Spleen (tissue), 7 donors: Measurements from ENCODE around the gene CUX1.

Experiments
- CTCF ChIP-seq, 11 experiments: fragments of 200-600 bp in 7 of 11; fragments of 450-650 bp in 4 of 11; sonication (generic) in 4 of 11; IDR thresholded peaks in 8 of 11; conservative IDR thresholded peaks in 3 of 11; 1 replicate in 7 of 11; 2 replicates in 4 of 11; pipeline versions ENCODE4 v1.4.0 to v1.8.0; 2016 to 2021; ENCODE audit warnings: antibody characterized with exemption in 11 of 11, inconsistent platforms in 4 of 11, mild to moderate bottlenecking in 1 of 11
- POLR2A ChIP-seq, 3 donors: fragments of 450-650 bp; IDR thresholded peaks; one replicate each; pipeline ENCODE4 v1.5.1; 2017; ENCODE audit warnings: antibody characterized with exemption in 3 of 3, mild to moderate bottlenecking in 1 of 3
- POLR2AphosphoS5 ChIP-seq, 3 donors: sonication (generic); formaldehyde crosslinking; IDR thresholded peaks; one replicate each; pipeline ENCODE4 v1.5.1; 2017; ENCODE audit warnings: antibody characterized with exemption in 3 of 3
- donor health status: DM: no; HTN: no; CAD: no; lungs with moderate emphysema.
- donor health status: DM: no; HTN: no; CAD: no.
- donor health status: DM: no; HTN: no; CAD: no.

- no peak for TF ChIP-seq CTCF (IDR thresholded peaks at IDR 0.05 in 8 of 11, conservative IDR thresholded peaks at IDR 0.05 in 3 of 11)
- no peak for TF ChIP-seq POLR2A (IDR thresholded peaks at IDR 0.05)
- TF ChIP-seq POLR2AphosphoS5 (IDR thresholded peaks at IDR 0.05) = peak in 1 of 3 donors; percentile 38
Observed at GRCh38 chr7:102304668-102305067, 487.2 kb downstream of the CUX1 start.
